CD14-positive monocyte (primary cell): ENCODE measurements around the gene RGS9. TPM values are rescaled to one million over a fixed set of nuclear protein-coding genes. Genes with fewer than 3 reads are reported as not detected.

ENCODE experiments used
- DNase-seq, 3 donors: peaks; one replicate each; pipeline ENCODE4 v3.0.0-alpha.2; 2011 to 2022
- H2AFZ ChIP-seq: 2 replicates; pipeline ENCODE4 v1.6.0; 2012; ENCODE audit warnings: mild to moderate bottlenecking, low read depth, low read length, inconsistent platforms; ENCODE audit not compliant: insufficient read depth, poor library complexity, severe bottlenecking
- H3K27ac ChIP-seq, 2 donors: 1 replicate in 1 of 2; 2 replicates in 1 of 2; pipeline ENCODE4 v1.5.1; 2012 to 2013; ENCODE audit warnings: low read length in 2 of 2, control low read depth in 1 of 2, inconsistent platforms in 1 of 2, low read depth in 1 of 2, mild to moderate bottlenecking in 1 of 2
- H3K27me3 ChIP-seq, 2 donors: one replicate each; pipeline versions ENCODE4 v1.6.0 to v1.6.1; 2011 to 2013; ENCODE audit warnings: low read length in 2 of 2; ENCODE audit not compliant: control insufficient read depth in 2 of 2, insufficient read depth in 2 of 2
- H3K36me3 ChIP-seq, 2 donors: replicated peaks in 1 of 2; 1 replicate in 1 of 2; 2 replicates in 1 of 2; pipeline versions ENCODE4 v1.5.1 to v1.6.1; 2012 to 2013; ENCODE audit warnings: low read length in 2 of 2, control low read depth in 1 of 2, inconsistent platforms in 1 of 2, mild to moderate bottlenecking in 1 of 2; ENCODE audit not compliant: insufficient read depth in 2 of 2, control insufficient read depth in 1 of 2
- H3K4me1 ChIP-seq, 2 donors: 1 replicate in 1 of 2; 2 replicates in 1 of 2; pipeline versions ENCODE4 v1.5.1 to v1.6.1; 2012 to 2013; ENCODE audit warnings: low read length in 2 of 2, control low read depth in 1 of 2, inconsistent platforms in 1 of 2, mild to moderate bottlenecking in 1 of 2, moderate library complexity in 1 of 2; ENCODE audit not compliant: insufficient read depth in 2 of 2, control insufficient read depth in 1 of 2
- H3K4me2 ChIP-seq: replicated peaks from 2 replicates; pipeline ENCODE3; 2012; ENCODE audit warnings: low read length, moderate library complexity, mild to moderate bottlenecking; ENCODE audit not compliant: poor library complexity, severe bottlenecking; ENCODE audit errors: extremely low read depth
- H3K4me3 ChIP-seq, 3 experiments: fragments of 200-600 bp in 1 of 3; sonication (generic) in 1 of 3; replicated peaks in 1 of 3; 1 replicate in 2 of 3; 2 replicates in 1 of 3; pipeline ENCODE4 v1.5.1; 2011 to 2013; ENCODE audit warnings: low read length in 3 of 3, mild to moderate bottlenecking in 3 of 3, control low read depth in 2 of 3, low read depth in 2 of 3, inconsistent platforms in 1 of 3, moderate library complexity in 1 of 3
- H3K79me2 ChIP-seq: 2 replicates; pipeline ENCODE4 v1.6.0; 2012; ENCODE audit warnings: mild to moderate bottlenecking, control low read depth, inconsistent platforms, low read length, moderate library complexity; ENCODE audit not compliant: insufficient read depth
- H3K9ac ChIP-seq: 2 replicates; pipeline ENCODE4 v1.6.0; 2017; ENCODE audit warnings: low read length, mild to moderate bottlenecking; ENCODE audit not compliant: insufficient read depth, poor library complexity, severe bottlenecking
- H3K9me3 ChIP-seq, 2 donors: replicated peaks in 1 of 2; 1 replicate in 1 of 2; 2 replicates in 1 of 2; pipeline versions ENCODE4 v1.5.1 to v1.6.1; 2012 to 2013; ENCODE audit warnings: low read length in 2 of 2, control low read depth in 1 of 2; ENCODE audit not compliant: control insufficient read depth in 1 of 2, insufficient read depth in 1 of 2
- H4K20me1 ChIP-seq: 2 replicates; pipeline ENCODE4 v1.6.0; 2012; ENCODE audit warnings: mild to moderate bottlenecking, low read length, control low read depth, moderate library complexity; ENCODE audit not compliant: insufficient read depth
- H3K27ac Mint-ChIP-seq, 7 donors: one replicate each; pipeline ENCODE4 v1.8.0; 2020; ENCODE audit warnings: mild to moderate bottlenecking in 7 of 7, mixed read lengths in 7 of 7, moderate library complexity in 6 of 7, inconsistent platforms in 2 of 7
- H3K27me3 Mint-ChIP-seq, 3 donors: one replicate each; pipeline ENCODE4 v1.8.0; 2021 to 2022; ENCODE audit warnings: low read depth in 3 of 3, mild to moderate bottlenecking in 3 of 3, mixed read lengths in 3 of 3, moderate library complexity in 3 of 3, inconsistent platforms in 1 of 3
- H3K36me3 Mint-ChIP-seq, 2 donors: one replicate each; pipeline ENCODE4 v1.8.0; 2020; ENCODE audit warnings: mixed read lengths in 2 of 2, inconsistent platforms in 1 of 2, mild to moderate bottlenecking in 1 of 2
- H3K4me1 Mint-ChIP-seq: one replicate; pipeline ENCODE4 v1.8.0; 2020; ENCODE audit warnings: mild to moderate bottlenecking, mixed read lengths
- H3K4me3 Mint-ChIP-seq, 2 donors: one replicate each; pipeline ENCODE4 v1.8.0; 2020; ENCODE audit warnings: mild to moderate bottlenecking in 2 of 2, mixed read lengths in 2 of 2, moderate library complexity in 1 of 2
- H3K9me3 Mint-ChIP-seq, 7 donors: one replicate each; pipeline ENCODE4 v1.8.0; 2020 to 2022; ENCODE audit warnings: mixed read lengths in 7 of 7, mild to moderate bottlenecking in 6 of 7, moderate library complexity in 6 of 7, inconsistent platforms in 2 of 7
- WGBS: methylation state at CpG from one replicate; pipeline ENCODE4 v1.1.5; 2013; ENCODE audit warnings: missing lambda C conversion rate; ENCODE audit not compliant: insufficient coverage; 5-methylcytosine and 5-hydroxymethylcytosine counted together
- intact Hi-C, 2 donors: fragments of 100-400 bp; cut with micrococcal nuclease; formaldehyde crosslinking; loops; one replicate each; pipeline versions ENCODE4 v1.15.0 to v1.15.1; 2023
- polyA plus RNA-seq, 3 donors: library from polyadenylated mRNA; depleted of rRNA in 1 of 3; unstranded in 2 of 3; stranded (reverse) in 1 of 3; fragments of 300-500 nt in 2 of 3; fragments of >200 nt in 1 of 3; fragmentation: Illumina TruSeq in 2 of 3; gene quantifications; 1 replicate in 2 of 3; 2 replicates in 1 of 3; pipeline ENCODE4 v1.2.3, GENCODE V29; 2012 to 2021
- TF ChIP-seq, protein P1 (sequence below): fragments of 200-600 bp; IDR thresholded peaks from one replicate; pipeline ENCODE4 v1.8.0; 2022; ENCODE audit warnings: antibody characterized with exemption, mild to moderate bottlenecking

Gene RGS9
- polyA plus RNA-seq, 3 donors: 0.08 TPM; not detected in 2

DNA sequence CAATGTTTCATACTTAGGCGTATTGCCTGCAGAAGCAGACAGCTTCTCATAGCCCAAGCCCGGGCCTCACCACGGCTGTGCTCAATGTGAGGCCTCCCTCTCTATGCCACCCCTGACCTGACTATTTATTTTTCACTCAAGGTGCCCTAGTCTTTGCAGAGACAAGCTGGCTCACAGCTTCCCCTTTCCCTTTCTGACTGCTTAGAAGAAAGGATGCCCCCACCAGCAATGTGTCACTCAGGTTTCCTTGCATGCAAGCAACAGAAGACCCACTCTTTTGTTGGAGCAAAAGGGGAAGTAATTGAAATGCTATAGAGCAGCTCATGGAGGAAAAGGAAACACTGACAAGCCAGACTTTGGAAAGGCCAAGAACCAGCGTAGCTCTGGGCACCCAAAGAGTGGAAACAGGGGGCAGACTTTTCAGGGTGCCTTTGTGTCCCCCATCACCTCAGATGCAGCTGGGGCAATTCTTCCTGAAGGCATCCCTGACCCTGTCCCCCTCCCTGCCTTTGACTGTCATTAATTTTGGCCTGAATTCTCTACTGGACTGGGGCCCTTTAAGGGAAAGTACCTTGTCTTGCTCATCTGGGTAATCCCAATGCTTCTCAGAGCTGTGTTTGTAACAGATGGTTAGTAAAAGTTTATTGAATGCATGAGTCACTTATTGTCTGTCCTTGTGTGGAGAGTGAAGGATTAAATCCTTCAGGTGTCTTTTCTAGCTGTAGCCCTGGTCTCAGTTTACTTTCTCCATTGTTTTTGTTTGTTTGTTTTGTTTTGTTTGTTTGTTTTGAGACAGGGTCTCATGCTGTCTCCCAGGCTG is 17.8 kb downstream of the RGS9 start:
- no peaks in the 10 kb centered on the region for H3K79me2 ChIP-seq
- no peak overlapping the region for H3K9ac ChIP-seq
- H3K4me1 ChIP-seq: peaks cover 0 to 6% of the 10 kb centered on the region in 2 donors
- H3K27me3 ChIP-seq: no peaks in the 10 kb centered on the region
- 9% methylated on average over 4 of the region's 4 CpGs for WGBS
- Mint-ChIP-seq H3K9me3 (no peaks in the 10 kb centered on the region), H3K36me3 (no peaks in the 10 kb centered on the region), H3K4me1 (peaks cover 11% of the 10 kb centered on the region), H3K27ac (peak overlapping the region in 3 of 7 donors; percentile 34 to 42 (median 38)), H3K27me3 (peaks cover 0 to 6% (median under 1%) of the 10 kb centered on the region in 3 donors), H3K4me3 (no peak overlapping the region)
- peak overlapping the region; percentile 29 for H2AFZ ChIP-seq
- TF ChIP-seq, protein P1, sequence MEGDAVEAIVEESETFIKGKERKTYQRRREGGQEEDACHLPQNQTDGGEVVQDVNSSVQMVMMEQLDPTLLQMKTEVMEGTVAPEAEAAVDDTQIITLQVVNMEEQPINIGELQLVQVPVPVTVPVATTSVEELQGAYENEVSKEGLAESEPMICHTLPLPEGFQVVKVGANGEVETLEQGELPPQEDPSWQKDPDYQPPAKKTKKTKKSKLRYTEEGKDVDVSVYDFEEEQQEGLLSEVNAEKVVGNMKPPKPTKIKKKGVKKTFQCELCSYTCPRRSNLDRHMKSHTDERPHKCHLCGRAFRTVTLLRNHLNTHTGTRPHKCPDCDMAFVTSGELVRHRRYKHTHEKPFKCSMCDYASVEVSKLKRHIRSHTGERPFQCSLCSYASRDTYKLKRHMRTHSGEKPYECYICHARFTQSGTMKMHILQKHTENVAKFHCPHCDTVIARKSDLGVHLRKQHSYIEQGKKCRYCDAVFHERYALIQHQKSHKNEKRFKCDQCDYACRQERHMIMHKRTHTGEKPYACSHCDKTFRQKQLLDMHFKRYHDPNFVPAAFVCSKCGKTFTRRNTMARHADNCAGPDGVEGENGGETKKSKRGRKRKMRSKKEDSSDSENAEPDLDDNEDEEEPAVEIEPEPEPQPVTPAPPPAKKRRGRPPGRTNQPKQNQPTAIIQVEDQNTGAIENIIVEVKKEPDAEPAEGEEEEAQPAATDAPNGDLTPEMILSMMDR: no peak
- H3K4me2 ChIP-seq: no peak overlapping the region
- intact Hi-C loops: no loop called here
- H4K20me1 ChIP-seq: no peaks in the 10 kb centered on the region
- H3K9me3 ChIP-seq: no peaks in the 10 kb centered on the region
- DNase-seq: peak; percentile 44 to 87 (median 48)
- no peak overlapping the region for H3K4me3 ChIP-seq
- H3K27ac ChIP-seq: no peak overlapping the region
- no peaks in the 10 kb centered on the region for H3K36me3 ChIP-seq

DNA sequence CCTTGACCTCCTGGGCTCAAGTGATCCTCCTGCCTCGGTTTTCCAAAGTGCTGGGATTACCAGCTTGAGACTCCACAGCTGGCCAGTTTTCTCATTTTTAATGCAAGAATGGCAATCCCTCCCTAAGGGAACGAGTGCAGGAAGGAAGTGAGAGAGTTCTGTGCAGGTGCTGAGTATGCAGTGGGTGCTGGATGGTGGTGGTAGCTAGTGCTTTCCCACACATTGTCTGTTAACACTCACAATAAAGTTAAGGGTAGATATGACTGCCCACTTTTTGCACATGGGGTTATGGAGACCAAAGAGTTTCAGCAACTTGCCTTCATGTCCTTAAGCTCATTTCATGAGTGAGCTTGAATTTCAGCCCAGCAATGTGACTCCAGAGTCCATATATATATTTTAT is 18.5 kb downstream of the RGS9 start:
- no peaks in the 10 kb centered on the region for H3K36me3 Mint-ChIP-seq
- Histone ChIP-seq H3K4me1 (peaks cover 0 to 6% of the 10 kb centered on the region in 2 donors), H3K4me2 (no peak overlapping the region), H2AFZ (no peak overlapping the region), H3K9ac (no peak overlapping the region), H3K4me3 (no peak overlapping the region), H3K27ac (no peak overlapping the region), H3K79me2 (no peaks in the 10 kb centered on the region), H3K9me3 (no peaks in the 10 kb centered on the region), H3K36me3 (no peaks in the 10 kb centered on the region), H4K20me1 (no peaks in the 10 kb centered on the region), H3K27me3 (no peaks in the 10 kb centered on the region)
- H3K9me3 Mint-ChIP-seq: no peaks in the 10 kb centered on the region
- peaks cover 11% of the 10 kb centered on the region for H3K4me1 Mint-ChIP-seq
- intact Hi-C loops: no loop called here
- H3K27me3 Mint-ChIP-seq: peaks cover 0 to 6% (median 0%) of the 10 kb centered on the region in 3 donors
- TF ChIP-seq, protein P1: no peak
- 50% methylated on average over 2 of the region's 2 CpGs for WGBS
- H3K4me3 Mint-ChIP-seq: no peak overlapping the region
- DNase-seq: no peak
- no peak overlapping the region for H3K27ac Mint-ChIP-seq
